Stimulated activated naive B cell treated with anti-CD40 and anti-IgM and Interleukin-4, amounts not matched to agents 10 μg/mL and 1 μg/mL and 100 μg/mL, for 72 hours (primary cell): Measurements from ENCODE around the gene DDX25.
A peak's percentile ranks its signal among the peaks of the same experiment; 100 is the strongest.
"Not testable (repeated sequence)": the region's sequence is repeated elsewhere in the genome, so short reads cannot be mapped to it uniquely, and the experiment has no call there.

Source experiments
- ATAC-seq, 2 donors: fragments of 150-1000 bp; cut with Tn5 transposase; replicated peaks; 2 replicates each; pipeline ENCODE4 v1.10.0; 2021; ENCODE audit warnings: moderate library complexity in 1 of 2
- DNase-seq: peaks from one replicate; pipeline ENCODE4 v3.0.0; 2021
- H3K27ac Mint-ChIP-seq: one replicate; pipeline ENCODE4 v1.8.0; 2022; ENCODE audit warnings: mild to moderate bottlenecking, mixed read lengths
- H3K27me3 Mint-ChIP-seq, 2 donors: one replicate each; pipeline ENCODE4 v1.8.0; 2022; ENCODE audit warnings: mixed read lengths in 2 of 2
- H3K36me3 Mint-ChIP-seq, 2 donors: one replicate each; pipeline ENCODE4 v1.8.0; 2022; ENCODE audit warnings: mixed read lengths in 2 of 2, mild to moderate bottlenecking in 1 of 2
- H3K4me1 Mint-ChIP-seq, 2 donors: one replicate each; pipeline ENCODE4 v1.8.0; 2022; ENCODE audit warnings: mixed read lengths in 2 of 2, mild to moderate bottlenecking in 1 of 2
- H3K4me3 Mint-ChIP-seq, 2 donors: one replicate each; pipeline ENCODE4 v1.8.0; 2022; ENCODE audit warnings: mild to moderate bottlenecking in 2 of 2, mixed read lengths in 2 of 2, moderate library complexity in 1 of 2
- H3K9me3 Mint-ChIP-seq, 2 donors: one replicate each; pipeline ENCODE4 v1.8.0; 2022; ENCODE audit warnings: mixed read lengths in 2 of 2, mild to moderate bottlenecking in 1 of 2

The DDX25 gene

GRCh38 chr11:125903711-125904659 lies at the start of gene DDX25:
TSS of gene DDX25 (plus strand) at chr11:125904508. CDS start at chr11:125904518, 10 bp downstream.
- Mint-ChIP-seq H3K27ac (peak within 1 kb of the TSS; percentile 94), H3K4me3 (peak within 1 kb of the TSS; percentile 91 to 97)

DNA sequence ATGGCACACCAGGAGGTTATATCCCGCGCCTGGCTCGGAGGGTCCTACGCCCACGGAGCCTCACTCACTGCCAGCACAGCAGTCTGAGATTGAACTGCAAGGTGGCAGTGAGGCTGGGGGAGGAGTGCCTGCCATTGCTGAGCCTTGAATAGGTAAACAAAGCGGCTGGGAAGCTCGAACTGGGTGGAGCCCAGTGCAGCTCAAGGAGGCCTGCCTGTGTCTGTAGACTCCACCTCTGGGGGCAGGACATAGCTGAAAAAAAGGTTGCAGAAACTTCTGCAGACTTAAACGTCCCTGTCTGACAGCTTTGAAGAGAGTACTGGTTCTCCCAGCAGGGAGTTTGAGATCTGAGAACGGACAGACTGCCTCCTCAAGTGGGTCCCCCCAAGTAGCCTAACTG lies 46.6 kb upstream of the DDX25 start:
- not testable (repeated sequence) for ATAC-seq, DNase-seq, H3K27ac Mint-ChIP-seq, H3K4me3 Mint-ChIP-seq, H3K4me1 Mint-ChIP-seq
- H3K27me3 Mint-ChIP-seq: peaks cover 11 to 27% of the 10 kb centered on the region in 2 donors
- peaks cover 25 to 28% of the 10 kb centered on the region in 2 donors for H3K9me3 Mint-ChIP-seq
- peaks cover 12 to 19% of the 10 kb centered on the region in 2 donors for H3K36me3 Mint-ChIP-seq

More at GRCh38 chr11:125903711-125904659, at the start of gene DDX25:
- DNase-seq: no peak
- peak in 1 of 2 donors; percentile 15 for ATAC-seq
- H3K4me1 Mint-ChIP-seq: peaks cover 6 to 23% of the 10 kb centered on the region in 2 donors
- H3K9me3 Mint-ChIP-seq: no peaks in the 10 kb centered on the region
- H3K27me3 Mint-ChIP-seq: peaks cover 16 to 20% of the 10 kb centered on the region in 2 donors
- H3K36me3 Mint-ChIP-seq: peaks cover 8 to 21% of the 10 kb centered on the region in 2 donors

DNA sequence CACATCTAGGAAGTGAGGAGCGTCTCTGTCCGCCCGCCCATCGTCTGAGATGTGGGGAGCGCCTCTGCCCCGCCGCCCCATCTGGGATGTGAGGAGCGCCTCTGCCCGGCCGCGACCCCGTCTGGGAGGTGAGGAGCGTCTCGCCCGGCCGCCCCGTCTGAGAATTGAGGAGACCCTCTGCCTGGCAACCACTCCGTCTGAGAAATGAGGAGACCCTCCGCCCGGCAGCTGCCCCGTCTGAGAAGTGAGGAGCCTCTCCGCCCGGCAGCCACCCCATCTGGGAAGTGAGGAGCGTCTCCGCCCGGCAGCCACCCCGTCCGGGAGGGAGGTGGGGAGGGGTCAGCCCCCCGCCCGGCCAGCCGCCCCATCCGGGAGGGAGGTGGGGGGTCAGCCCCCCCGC lies 41.5 kb upstream of the DDX25 start:
- peaks cover 5 to 13% of the 10 kb centered on the region in 2 donors for H3K36me3 Mint-ChIP-seq

DNA sequence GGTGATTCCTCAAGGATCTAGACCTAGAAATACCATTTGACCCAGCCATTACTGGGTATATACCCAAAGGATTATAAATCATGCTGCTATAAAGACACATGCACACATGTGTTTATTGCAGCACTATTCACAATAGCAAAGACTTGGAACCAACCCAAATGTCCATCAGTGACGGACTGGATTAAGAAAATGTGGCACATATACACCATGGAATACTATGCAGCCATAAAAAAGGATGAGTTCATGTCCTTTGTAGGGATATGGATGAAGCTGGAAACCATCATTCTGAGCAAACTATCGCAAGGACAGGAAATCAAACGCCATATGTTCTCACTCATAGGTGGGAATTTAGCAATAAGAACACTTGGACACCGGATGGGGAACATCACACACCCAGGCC lies 39.0 kb upstream of the DDX25 start:
- not testable (repeated sequence) for H3K36me3 Mint-ChIP-seq, H3K27me3 Mint-ChIP-seq, H3K4me1 Mint-ChIP-seq, ATAC-seq, H3K9me3 Mint-ChIP-seq, H3K27ac Mint-ChIP-seq, DNase-seq, H3K4me3 Mint-ChIP-seq

More for the DNA sequence above, 41.5 kb upstream of the DDX25 start:
- H3K4me3 Mint-ChIP-seq, ATAC-seq, H3K4me1 Mint-ChIP-seq, DNase-seq, H3K27ac Mint-ChIP-seq: not testable (repeated sequence)
- peaks cover 5 to 10% of the 10 kb centered on the region in 2 donors for H3K27me3 Mint-ChIP-seq
- peaks cover 15 to 24% of the 10 kb centered on the region in 2 donors for H3K9me3 Mint-ChIP-seq

DNA sequence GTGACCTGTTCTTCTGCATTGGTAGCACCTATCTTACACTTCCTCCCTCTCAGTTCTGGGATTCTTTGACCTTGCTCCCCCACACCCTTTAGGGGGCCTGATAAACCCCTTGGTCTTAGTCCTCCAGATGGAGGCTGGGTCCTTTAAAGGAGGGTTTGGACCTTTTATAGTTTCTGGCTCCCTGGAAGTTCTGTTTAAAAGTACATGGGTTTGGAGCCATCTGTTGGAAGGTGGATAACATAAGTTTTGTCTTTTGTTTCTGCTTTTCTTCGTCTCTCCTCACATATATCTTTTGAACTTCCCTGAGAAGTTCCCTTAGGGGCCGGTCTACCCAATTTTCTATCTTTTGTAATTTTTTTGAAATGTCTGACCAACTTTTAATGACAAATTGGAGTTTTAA lies 34.8 kb upstream of the DDX25 start:
- Mint-ChIP-seq H3K27ac (no peak overlapping the region), H3K4me1 (peaks cover 9 to 10% of the 10 kb centered on the region in 2 donors), H3K4me3 (no peak overlapping the region), H3K9me3 (peaks cover 12 to 17% of the 10 kb centered on the region in 2 donors), H3K36me3 (peaks cover 8 to 18% of the 10 kb centered on the region in 2 donors), H3K27me3 (no peaks in the 10 kb centered on the region)
- DNase-seq: no peak
- no peak for ATAC-seq

DNA sequence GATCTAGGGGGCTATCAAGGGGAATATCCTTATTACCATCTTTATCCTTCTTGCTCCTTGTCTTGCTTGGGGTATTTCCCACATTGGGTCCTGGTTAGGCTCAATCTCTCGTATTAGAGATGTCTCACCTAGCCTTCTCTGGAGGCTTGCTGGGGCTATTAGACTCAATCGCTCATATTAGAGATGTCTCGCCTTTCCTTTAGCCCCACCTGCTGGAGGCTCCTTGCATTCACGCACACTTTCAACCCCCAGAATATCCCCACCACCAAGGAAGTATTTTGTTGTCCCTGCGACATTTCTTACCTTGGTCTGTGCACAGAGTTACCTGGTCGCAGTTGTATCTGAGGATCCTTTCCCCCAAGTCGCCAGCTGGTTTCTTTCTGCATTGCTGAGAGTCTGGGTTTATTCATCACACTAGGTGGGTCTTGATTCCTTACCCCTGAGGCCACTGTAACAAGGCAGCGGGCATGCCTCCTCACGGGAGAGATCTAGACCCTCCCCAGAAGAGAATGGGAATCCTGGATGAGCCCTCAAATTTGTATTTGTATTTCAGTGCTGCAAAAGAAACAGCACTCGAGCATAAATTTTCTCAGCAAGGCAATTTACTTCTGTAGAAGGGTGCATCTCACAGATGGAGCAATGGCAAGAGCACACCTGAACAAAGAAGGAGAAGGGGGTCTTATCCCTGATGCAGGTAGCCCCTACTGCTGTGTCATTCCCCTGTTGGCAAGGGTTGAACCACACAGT lies 32.7 kb upstream of the DDX25 start:
- H3K36me3 Mint-ChIP-seq: peaks cover 8 to 18% of the 10 kb centered on the region in 2 donors
- peaks cover 9 to 17% of the 10 kb centered on the region in 2 donors for H3K9me3 Mint-ChIP-seq
- H3K27me3 Mint-ChIP-seq: no peaks in the 10 kb centered on the region
- no peak overlapping the region for H3K4me3 Mint-ChIP-seq
- H3K4me1 Mint-ChIP-seq: peaks cover 9 to 10% of the 10 kb centered on the region in 2 donors
- peak overlapping the region; percentile 11 for H3K27ac Mint-ChIP-seq
- ATAC-seq (no peak), DNase-seq (no peak)

DNA sequence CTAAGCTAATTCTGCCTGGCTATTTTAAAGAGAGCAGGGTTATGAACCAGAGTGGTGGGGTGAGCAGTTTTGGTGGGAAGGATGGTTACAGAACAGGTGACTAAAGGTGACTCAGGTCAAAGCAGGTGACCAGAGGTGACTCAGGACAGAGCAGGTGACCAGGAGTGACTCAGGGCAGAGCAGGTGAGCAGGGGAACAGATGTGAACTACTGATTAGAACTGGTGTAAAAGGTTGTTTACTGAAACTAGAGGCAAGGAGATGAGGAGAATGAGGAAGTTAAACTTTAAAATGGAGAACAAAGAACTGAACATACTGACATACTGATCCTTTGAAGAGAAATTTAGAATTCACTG lies 32.2 kb upstream of the DDX25 start:
- Mint-ChIP-seq H3K36me3 (peaks cover 8 to 18% of the 10 kb centered on the region in 2 donors), H3K9me3 (peaks cover 9 to 17% of the 10 kb centered on the region in 2 donors), H3K27me3 (no peaks in the 10 kb centered on the region), H3K4me3 (no peak overlapping the region), H3K27ac (peak overlapping the region; percentile 11), H3K4me1 (peaks cover 9 to 10% of the 10 kb centered on the region in 2 donors)
- peak; percentile 81 for ATAC-seq
- no peak for DNase-seq

DNA sequence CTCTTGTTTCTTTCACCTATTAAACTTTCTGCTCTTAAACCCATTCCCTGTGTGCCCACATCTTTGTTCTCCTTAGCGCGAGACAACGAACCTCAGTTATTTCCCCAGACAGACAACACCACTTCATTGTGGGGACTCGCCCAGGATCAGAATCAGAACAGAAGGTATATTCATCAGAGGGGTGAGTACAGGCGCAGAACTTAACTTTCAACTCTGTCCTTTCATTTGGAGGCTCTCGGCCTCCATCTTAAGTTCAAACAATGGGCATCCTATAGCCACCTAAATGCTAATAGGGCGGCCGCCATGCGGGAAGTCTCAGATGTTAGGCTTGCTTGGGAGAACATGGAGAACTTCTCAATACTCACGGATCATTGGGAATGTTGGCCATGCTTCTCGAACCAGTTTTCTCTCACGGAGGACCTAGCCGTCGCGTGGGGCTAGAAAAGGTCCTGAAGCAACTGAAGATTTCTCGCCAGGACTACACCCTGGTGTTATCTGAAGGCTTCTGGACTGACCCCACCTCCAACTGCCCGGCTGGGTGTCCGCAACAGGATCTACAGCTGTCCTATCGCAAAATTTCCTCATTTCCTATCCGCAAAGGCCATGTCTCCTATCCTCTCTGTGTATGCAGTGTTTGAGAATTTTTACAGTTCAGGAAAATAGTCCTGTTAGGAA lies 30.3 kb upstream of the DDX25 start:
- H3K9me3 Mint-ChIP-seq: peaks cover 9 to 17% of the 10 kb centered on the region in 2 donors
- H3K4me3 Mint-ChIP-seq: no peak overlapping the region
- peaks cover 8 to 18% of the 10 kb centered on the region in 2 donors for H3K36me3 Mint-ChIP-seq
- DNase-seq (no peak), ATAC-seq (peak in 1 of 2 donors; percentile 5)
- H3K27me3 Mint-ChIP-seq: no peaks in the 10 kb centered on the region
- H3K27ac Mint-ChIP-seq: no peak overlapping the region
- peaks cover 9 to 10% of the 10 kb centered on the region in 2 donors for H3K4me1 Mint-ChIP-seq

- ATAC-seq: peak; percentile 75 to 87
- H3K4me3 Mint-ChIP-seq: no peak overlapping the region
- DNase-seq: no peak
- no peak overlapping the region for H3K27ac Mint-ChIP-seq
- peaks cover 9 to 17% of the 10 kb centered on the region in 2 donors for H3K9me3 Mint-ChIP-seq
- H3K27me3 Mint-ChIP-seq: no peaks in the 10 kb centered on the region
- H3K4me1 Mint-ChIP-seq: peaks cover 9 to 10% of the 10 kb centered on the region in 2 donors
- H3K36me3 Mint-ChIP-seq: peaks cover 8 to 18% of the 10 kb centered on the region in 2 donors
These were observed 29.7 kb upstream of the DDX25 start for GRCh38 chr11:125874556-125875124.

DNA sequence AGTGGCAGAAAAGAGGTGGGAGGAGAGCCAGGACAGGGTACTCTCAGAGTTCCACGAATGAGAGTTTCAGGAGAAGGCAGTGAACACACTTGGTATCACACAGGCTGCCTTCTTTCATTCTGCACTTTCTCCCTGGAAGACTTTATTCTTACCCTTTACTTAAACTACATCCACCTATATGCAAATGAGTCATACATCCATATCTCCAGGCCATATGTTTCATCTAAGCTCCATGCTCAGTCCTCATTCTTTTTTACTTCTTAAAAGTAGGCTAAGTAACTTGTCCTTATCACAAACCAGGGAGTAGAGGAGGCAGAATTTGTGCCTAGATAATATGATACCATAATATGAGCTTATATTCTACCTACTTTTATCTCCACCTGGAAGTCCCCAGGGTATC lies 23.0 kb upstream of the DDX25 start:
- H3K36me3 Mint-ChIP-seq: peaks cover 0 to 2% of the 10 kb centered on the region in 2 donors
- peaks cover 0 to under 1% of the 10 kb centered on the region in 2 donors for H3K4me1 Mint-ChIP-seq
- no peaks in the 10 kb centered on the region for H3K27me3 Mint-ChIP-seq
- H3K27ac Mint-ChIP-seq: no peak overlapping the region
- ATAC-seq (no peak), DNase-seq (no peak)
- no peak overlapping the region for H3K4me3 Mint-ChIP-seq
- H3K9me3 Mint-ChIP-seq: no peaks in the 10 kb centered on the region

GRCh38 chr11:125883375-125883774 lies 20.9 kb upstream of the DDX25 start:
- Mint-ChIP-seq H3K9me3 (no peaks in the 10 kb centered on the region), H3K4me3 (no peak overlapping the region), H3K27ac (no peak overlapping the region), H3K4me1 (peaks cover 7 to 14% of the 10 kb centered on the region in 2 donors), H3K27me3 (no peaks in the 10 kb centered on the region), H3K36me3 (peaks cover 2 to 6% of the 10 kb centered on the region in 2 donors)
- no peak for ATAC-seq
- no peak for DNase-seq

GRCh38 chr11:125886997-125887372 lies 17.3 kb upstream of the DDX25 start:
- Mint-ChIP-seq H3K4me3 (peak overlapping the region; percentile 89 to 90), H3K27ac (peak overlapping the region; percentile 99), H3K27me3 (no peaks in the 10 kb centered on the region), H3K36me3 (peaks cover 1 to 13% of the 10 kb centered on the region in 2 donors), H3K4me1 (peaks cover 13 to 34% of the 10 kb centered on the region in 2 donors), H3K9me3 (no peaks in the 10 kb centered on the region)
- peak; percentile 47 to 50 for ATAC-seq
- no peak for DNase-seq

DNA sequence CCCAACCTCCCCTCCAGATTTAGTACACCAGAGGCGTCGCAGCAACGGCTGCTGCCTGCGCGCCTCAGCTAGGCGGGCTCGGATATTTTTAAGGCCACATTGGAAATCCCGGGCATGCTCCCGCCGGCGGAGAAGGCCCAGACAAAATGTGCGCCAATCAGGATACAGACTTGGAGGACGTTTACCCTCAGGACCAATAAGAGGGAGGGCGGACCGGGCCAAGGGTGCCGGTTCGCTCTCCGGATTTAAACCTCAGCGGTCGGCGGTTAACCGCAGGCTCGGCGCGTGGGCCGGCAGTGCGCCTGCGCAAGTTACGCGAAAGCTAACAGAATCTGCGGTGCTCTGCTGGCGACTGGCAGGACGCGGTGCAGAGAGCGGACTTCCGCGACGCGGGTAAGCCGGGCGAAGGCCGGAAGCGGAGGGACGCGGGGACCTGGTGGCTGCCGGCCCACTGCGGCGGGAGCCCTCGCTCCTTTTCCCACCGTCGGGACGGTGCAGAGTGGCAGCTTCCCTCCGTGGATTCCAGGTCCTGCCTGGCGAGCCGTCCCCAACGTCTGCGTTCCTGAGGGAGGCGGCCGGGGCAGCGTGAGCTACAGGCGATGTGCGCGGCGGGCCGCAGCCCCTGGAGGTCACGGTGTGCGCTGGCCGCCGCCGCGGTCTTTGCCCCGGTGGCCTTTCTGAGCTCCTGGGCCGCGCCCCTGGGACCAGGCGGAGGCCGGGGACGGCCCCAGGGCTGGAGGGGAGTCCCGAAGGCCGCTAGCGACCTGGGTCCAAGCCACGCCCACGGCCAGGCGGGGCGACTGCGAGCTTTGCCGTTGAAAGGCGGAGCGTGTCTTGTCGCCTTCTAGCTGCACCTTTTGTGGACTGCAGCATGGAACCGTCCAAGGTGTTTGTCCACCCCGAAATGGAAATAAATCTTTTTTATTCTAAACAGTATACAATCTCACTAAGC lies 16.7 kb upstream of the DDX25 start, which contains the start of gene HYLS1:
TSS of gene HYLS1 (plus strand) at position 296 of the 952 bp plus-strand sequence. CDS start 11,701 bp downstream, outside the sequence.
- H3K27me3 Mint-ChIP-seq: no peaks in the 10 kb centered on the region
- H3K36me3 Mint-ChIP-seq: peaks cover 2 to 16% of the 10 kb centered on the region in 2 donors
- H3K27ac Mint-ChIP-seq: peak within 1 kb of the TSS; percentile 99
- H3K9me3 Mint-ChIP-seq: no peaks in the 10 kb centered on the region
- H3K4me3 Mint-ChIP-seq: peak within 1 kb of the TSS; percentile 89 to 90
- ATAC-seq (peak; percentile 90 to 91), DNase-seq (peak; percentile 97)
- peaks cover 16 to 40% of the 10 kb centered on the region in 2 donors for H3K4me1 Mint-ChIP-seq
